ENCODE measurements around the gene SNX9. TPM values are rescaled to one million over a fixed set of nuclear protein-coding genes. Genes with fewer than 3 reads are reported as not detected.

SNX9 gene
- total RNA-seq, 1 experiment from 2014 or later = 33.1 TPM

DNA sequence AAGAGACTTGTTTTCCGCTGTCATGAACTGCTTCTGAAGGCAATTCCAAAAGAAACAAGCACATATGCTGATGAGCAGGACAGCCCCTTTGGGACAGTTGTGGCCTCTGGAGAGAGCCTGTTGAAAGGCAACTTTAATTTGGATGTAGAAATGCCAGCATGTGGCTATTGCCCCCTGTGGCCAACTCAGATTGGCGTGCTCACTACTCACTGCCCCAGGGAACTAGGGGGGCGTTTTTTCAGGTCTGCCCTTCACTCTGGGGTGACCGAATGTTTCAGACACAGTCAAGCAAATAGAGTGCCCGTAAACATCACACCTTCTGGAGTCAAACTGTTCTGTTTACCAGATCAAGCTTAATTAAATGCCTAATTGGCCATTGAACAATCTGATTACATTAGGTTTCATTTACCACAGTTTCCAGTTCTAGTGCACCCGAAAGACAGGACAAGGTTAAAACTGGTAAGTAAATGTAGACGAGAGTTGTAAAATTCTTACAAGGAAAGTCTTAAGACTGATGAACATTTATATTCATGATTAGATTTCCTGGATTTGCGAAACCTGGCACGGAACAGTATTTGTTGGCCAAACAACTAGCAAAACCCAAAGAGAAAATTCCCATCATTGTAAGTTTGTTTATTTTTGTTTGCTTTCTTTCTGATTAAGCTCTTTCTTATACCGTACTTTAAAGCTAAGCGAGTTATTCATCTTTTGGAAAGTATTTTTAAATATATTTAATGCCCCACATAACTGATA is 82.7 kb downstream of the SNX9 start:
- Mint-ChIP-seq H3K4me1 (ENCODE audit: insufficient read depth, unreplicated experiment) (no peaks in the 10 kb centered on the region), H3K27me3 (ENCODE audit: insufficient read depth, unreplicated experiment) (no peaks in the 10 kb centered on the region), H3K9me3 (ENCODE audit: unreplicated experiment) (no peaks in the 10 kb centered on the region), H3K27ac (ENCODE audit: low read depth, unreplicated experiment) (no peak overlapping the region), H3K36me3 (ENCODE audit: insufficient read depth, unreplicated experiment) (peaks cover 84% of the 10 kb centered on the region), H3K4me3 (ENCODE audit: unreplicated experiment) (no peak overlapping the region)
- no peak for DNase-seq (ENCODE audit: unreplicated experiment)
- POLR2A ChIA-PET = no interaction called here
- TF ChIP-seq, protein P1, sequence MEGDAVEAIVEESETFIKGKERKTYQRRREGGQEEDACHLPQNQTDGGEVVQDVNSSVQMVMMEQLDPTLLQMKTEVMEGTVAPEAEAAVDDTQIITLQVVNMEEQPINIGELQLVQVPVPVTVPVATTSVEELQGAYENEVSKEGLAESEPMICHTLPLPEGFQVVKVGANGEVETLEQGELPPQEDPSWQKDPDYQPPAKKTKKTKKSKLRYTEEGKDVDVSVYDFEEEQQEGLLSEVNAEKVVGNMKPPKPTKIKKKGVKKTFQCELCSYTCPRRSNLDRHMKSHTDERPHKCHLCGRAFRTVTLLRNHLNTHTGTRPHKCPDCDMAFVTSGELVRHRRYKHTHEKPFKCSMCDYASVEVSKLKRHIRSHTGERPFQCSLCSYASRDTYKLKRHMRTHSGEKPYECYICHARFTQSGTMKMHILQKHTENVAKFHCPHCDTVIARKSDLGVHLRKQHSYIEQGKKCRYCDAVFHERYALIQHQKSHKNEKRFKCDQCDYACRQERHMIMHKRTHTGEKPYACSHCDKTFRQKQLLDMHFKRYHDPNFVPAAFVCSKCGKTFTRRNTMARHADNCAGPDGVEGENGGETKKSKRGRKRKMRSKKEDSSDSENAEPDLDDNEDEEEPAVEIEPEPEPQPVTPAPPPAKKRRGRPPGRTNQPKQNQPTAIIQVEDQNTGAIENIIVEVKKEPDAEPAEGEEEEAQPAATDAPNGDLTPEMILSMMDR (IDR thresholded peaks at IDR 0.05; ENCODE audit: unreplicated experiment) = no peak
- no TSS peak for BruUV-seq (replicated peaks)
- intact Hi-C loops (cut with micrococcal nuclease) = no loop called here
- CTCF ChIA-PET = interaction anchor here (0.8 to 1.8 kb wide), 3 partner anchors 32 to 238 kb away, joined by 3 to 5 read pairs (median 4); no protein-coding TSS in a partner anchor

DNA sequence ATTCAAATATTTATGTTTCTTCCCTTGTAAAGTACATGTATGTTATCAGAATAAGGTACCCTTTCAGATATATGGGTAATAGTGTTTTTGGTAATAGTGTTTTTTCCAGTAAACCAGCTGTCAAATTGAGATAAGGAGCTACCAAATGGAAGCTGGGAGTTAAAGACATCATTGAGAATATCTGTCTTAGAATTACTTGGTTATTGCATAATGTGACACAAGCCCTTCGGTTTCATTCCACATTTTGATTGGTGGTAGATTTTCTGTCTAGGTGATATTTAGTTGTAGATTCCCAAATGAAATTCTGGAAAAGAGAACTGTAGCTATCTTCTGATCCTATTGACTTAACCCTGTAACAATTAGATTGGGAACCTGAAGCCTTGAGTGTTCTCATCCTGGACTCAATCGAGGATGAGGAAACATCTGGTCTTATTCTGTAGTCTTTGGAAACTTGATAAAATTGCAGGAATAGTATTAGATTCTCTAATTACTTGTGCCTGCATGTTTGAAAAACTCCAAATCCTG is 83.6 kb downstream of the SNX9 start:
- intact Hi-C loops (cut with micrococcal nuclease) = no loop called here
- Mint-ChIP-seq H3K36me3 (ENCODE audit: insufficient read depth, unreplicated experiment) (peaks cover 84% of the 10 kb centered on the region), H3K27me3 (ENCODE audit: insufficient read depth, unreplicated experiment) (no peaks in the 10 kb centered on the region), H3K9me3 (ENCODE audit: unreplicated experiment) (no peaks in the 10 kb centered on the region), H3K4me1 (ENCODE audit: insufficient read depth, unreplicated experiment) (peaks cover 5% of the 10 kb centered on the region), H3K4me3 (ENCODE audit: unreplicated experiment) (no peak overlapping the region), H3K27ac (ENCODE audit: low read depth, unreplicated experiment) (no peak overlapping the region)
- BruUV-seq (replicated peaks) = no TSS peak
- ChIA-PET CTCF (interaction anchor here (0.8 to 1.8 kb wide), 3 partner anchors 33 to 239 kb away, joined by 3 to 5 read pairs (median 4); no protein-coding TSS in a partner anchor), POLR2A (no interaction called here)
- TF ChIP-seq, protein P1 (IDR thresholded peaks at IDR 0.05; ENCODE audit: unreplicated experiment) = no peak
- no peak for DNase-seq (ENCODE audit: unreplicated experiment)

DNA sequence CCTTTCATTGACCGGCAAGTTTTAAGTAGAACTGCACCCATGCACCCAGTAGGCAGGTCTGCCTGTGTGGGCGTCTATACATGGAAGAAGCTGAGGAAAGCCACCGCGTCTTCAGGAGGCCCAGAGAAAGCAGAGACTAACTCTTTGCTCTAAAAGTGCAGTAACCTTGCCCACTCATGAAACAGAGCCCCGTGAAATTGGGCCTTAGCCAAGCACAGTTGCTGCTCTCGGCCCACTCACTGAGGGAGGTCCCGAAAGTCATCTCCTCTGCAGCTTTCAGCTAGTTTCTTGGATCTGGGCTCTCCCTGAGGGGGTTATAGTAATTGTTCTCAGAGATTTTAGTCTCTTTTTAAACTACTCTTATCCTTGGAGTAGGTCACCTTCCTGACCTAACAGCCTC is 84.6 kb downstream of the SNX9 start:
- ChIA-PET POLR2A (no interaction called here), CTCF (interaction anchor here (0.7 kb wide), 2 partner anchors 11 to 23 kb away, joined by 4 to 6 read pairs; no protein-coding TSS in a partner anchor)
- Mint-ChIP-seq H3K4me3 (ENCODE audit: unreplicated experiment) (no peak overlapping the region), H3K27ac (ENCODE audit: low read depth, unreplicated experiment) (peak overlapping the region; percentile 73), H3K27me3 (ENCODE audit: insufficient read depth, unreplicated experiment) (no peaks in the 10 kb centered on the region), H3K36me3 (ENCODE audit: insufficient read depth, unreplicated experiment) (peaks cover 82% of the 10 kb centered on the region), H3K9me3 (ENCODE audit: unreplicated experiment) (no peaks in the 10 kb centered on the region), H3K4me1 (ENCODE audit: insufficient read depth, unreplicated experiment) (peaks cover 5% of the 10 kb centered on the region)
- no peak for DNase-seq (ENCODE audit: unreplicated experiment)
- TF ChIP-seq, protein P1 (IDR thresholded peaks at IDR 0.05; ENCODE audit: unreplicated experiment) = no peak
- intact Hi-C loops (cut with micrococcal nuclease) = no loop called here
- no TSS peak for BruUV-seq (replicated peaks)

DNA sequence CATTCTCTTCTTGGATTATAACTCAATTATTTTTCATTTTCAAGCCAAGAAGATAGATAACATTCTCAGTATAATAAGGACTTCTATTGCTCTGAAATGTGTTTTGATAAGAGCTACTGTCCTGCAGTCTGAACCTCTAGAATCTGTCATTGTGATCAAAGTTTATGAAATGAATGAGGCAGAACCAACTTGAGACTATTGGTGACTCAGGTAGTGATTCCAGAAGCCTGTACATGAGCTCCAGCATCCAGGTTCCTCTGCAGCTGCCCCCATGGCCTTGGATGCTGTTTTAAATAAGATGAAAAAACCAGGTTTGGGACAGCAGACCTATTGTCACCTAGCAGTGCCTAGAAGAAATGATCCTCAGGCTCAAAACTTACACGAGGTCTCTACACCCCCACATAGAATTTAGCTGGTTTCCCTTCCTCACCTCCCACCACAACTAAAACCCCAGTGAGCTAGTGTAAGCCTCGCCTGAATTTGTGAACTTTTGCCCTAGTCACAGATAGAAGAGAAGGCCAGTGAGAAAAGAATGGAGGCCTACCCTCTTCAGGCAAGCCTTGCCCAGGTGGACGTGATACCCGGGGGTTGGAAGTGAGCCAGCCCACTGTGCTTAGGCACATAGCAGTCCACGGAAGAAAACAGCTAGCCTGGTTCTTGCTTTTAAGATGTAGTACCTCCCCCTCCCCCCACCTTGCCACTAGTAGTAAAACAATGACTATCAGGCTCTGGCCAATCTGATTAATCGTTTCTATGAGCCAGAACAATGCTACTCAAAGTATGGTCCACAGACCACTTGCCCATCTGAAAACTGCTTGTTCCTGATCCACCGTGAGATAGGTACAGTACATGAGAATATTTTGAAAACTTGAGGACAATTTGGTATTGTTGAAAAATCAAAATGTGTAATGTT is 85.6 kb downstream of the SNX9 start:
- Mint-ChIP-seq H3K9me3 (ENCODE audit: unreplicated experiment) (no peaks in the 10 kb centered on the region), H3K27ac (ENCODE audit: low read depth, unreplicated experiment) (peak overlapping the region; percentile 73), H3K4me3 (ENCODE audit: unreplicated experiment) (no peak overlapping the region), H3K4me1 (ENCODE audit: insufficient read depth, unreplicated experiment) (peaks cover 5% of the 10 kb centered on the region), H3K27me3 (ENCODE audit: insufficient read depth, unreplicated experiment) (no peaks in the 10 kb centered on the region), H3K36me3 (ENCODE audit: insufficient read depth, unreplicated experiment) (peaks cover 79% of the 10 kb centered on the region)
- no peak for DNase-seq (ENCODE audit: unreplicated experiment)
- CTCF ChIA-PET = interaction anchor here (1.0 to 1.1 kb wide), 2 partner anchors 12 to 164 kb away, joined by 3 read pairs; no protein-coding TSS in a partner anchor
- intact Hi-C loops (cut with micrococcal nuclease) = no loop called here
- POLR2A ChIA-PET = no interaction called here
- TF ChIP-seq, protein P1 (IDR thresholded peaks at IDR 0.05; ENCODE audit: unreplicated experiment) = no peak
- BruUV-seq (replicated peaks) = TSS peak; percentile 10

Data from MCF 10A (cell line).